Measurements from ENCODE around the gene TMEM63B.

DNA sequence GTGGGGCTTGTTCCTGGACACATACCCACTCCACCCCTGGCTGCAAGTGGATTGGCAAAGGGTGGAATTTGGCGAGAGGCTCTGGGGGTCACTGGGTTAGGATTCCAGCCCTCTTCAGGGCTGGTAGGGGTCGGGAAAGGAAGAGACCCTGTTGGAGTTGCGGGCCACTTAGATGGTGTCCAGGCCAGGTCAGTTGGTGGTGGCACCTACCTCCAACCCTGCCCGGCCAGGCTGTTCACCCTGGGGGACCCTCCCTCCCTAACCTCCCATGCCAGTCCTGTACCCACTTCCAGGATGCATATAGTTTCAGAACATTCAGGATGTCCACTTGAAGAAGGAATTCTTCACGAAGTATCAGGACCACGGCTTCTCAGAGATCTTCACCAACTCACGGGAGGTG, 52.3 kb downstream of the TMEM63B start:
- TF ChIP-seq, protein P1, sequence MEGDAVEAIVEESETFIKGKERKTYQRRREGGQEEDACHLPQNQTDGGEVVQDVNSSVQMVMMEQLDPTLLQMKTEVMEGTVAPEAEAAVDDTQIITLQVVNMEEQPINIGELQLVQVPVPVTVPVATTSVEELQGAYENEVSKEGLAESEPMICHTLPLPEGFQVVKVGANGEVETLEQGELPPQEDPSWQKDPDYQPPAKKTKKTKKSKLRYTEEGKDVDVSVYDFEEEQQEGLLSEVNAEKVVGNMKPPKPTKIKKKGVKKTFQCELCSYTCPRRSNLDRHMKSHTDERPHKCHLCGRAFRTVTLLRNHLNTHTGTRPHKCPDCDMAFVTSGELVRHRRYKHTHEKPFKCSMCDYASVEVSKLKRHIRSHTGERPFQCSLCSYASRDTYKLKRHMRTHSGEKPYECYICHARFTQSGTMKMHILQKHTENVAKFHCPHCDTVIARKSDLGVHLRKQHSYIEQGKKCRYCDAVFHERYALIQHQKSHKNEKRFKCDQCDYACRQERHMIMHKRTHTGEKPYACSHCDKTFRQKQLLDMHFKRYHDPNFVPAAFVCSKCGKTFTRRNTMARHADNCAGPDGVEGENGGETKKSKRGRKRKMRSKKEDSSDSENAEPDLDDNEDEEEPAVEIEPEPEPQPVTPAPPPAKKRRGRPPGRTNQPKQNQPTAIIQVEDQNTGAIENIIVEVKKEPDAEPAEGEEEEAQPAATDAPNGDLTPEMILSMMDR (IDR thresholded peaks at IDR 0.05): no peak
- no peak for TF ChIP-seq EZH2 (IDR thresholded peaks at IDR 0.05; ENCODE audit: borderline replicate concordance, insufficient read depth, low read depth, low read length, poor library complexity, severe bottlenecking)
